Mucosa of rectum (tissue), 2 donors: ENCODE data around the gene ESR2.
A peak's percentile ranks its signal among the peaks of the same experiment; 100 is the strongest.
"Not testable (repeated sequence)": the region's sequence is repeated elsewhere in the genome, so short reads cannot be mapped to it uniquely, and the experiment has no call there.

ENCODE experiments used
- H3K27ac ChIP-seq, 2 donors: one replicate each; pipeline ENCODE4 v1.7.0; 2013; ENCODE audit warnings: inconsistent platforms in 2 of 2, low read depth in 2 of 2, low read length in 2 of 2
- H3K27me3 ChIP-seq, 2 donors: one replicate each; pipeline ENCODE4 v1.7.0; 2013; ENCODE audit warnings: low read length in 2 of 2; ENCODE audit not compliant: control insufficient read depth in 2 of 2, insufficient read depth in 2 of 2
- H3K36me3 ChIP-seq, 2 donors: one replicate each; pipeline ENCODE4 v1.7.0; 2013; ENCODE audit warnings: low read length in 2 of 2; ENCODE audit not compliant: control insufficient read depth in 2 of 2, insufficient read depth in 2 of 2
- H3K4me1 ChIP-seq, 2 donors: one replicate each; pipeline ENCODE4 v1.7.0; 2013; ENCODE audit warnings: low read length in 2 of 2, mild to moderate bottlenecking in 1 of 2; ENCODE audit not compliant: control insufficient read depth in 2 of 2, insufficient read depth in 2 of 2
- H3K4me3 ChIP-seq, 2 donors: one replicate each; pipeline ENCODE4 v1.7.0; 2013; ENCODE audit warnings: low read length in 2 of 2
- H3K9ac ChIP-seq, 2 donors: one replicate each; pipeline ENCODE4 v1.7.0; 2013; ENCODE audit warnings: low read length in 2 of 2, low read depth in 1 of 2, mild to moderate bottlenecking in 1 of 2
- H3K9me3 ChIP-seq, 2 donors: one replicate each; pipeline ENCODE4 v1.7.0; 2013; ENCODE audit warnings: low read length in 2 of 2; ENCODE audit not compliant: control insufficient read depth in 2 of 2
- donor health status: healthy.
- donor health status: Normal muscosa, but diverticular disease.

Gene ESR2

GRCh38 chr14:64119980-64120379, 174.2 kb downstream of the ESR2 start:
- Histone ChIP-seq H3K27ac (no peak overlapping the region), H3K4me1 (no peaks in the 10 kb centered on the region), H3K9ac (no peak overlapping the region), H3K36me3 (peaks cover 38 to 42% of the 10 kb centered on the region in 2 donors), H3K9me3 (no peaks in the 10 kb centered on the region), H3K27me3 (no peaks in the 10 kb centered on the region), H3K4me3 (no peak overlapping the region)

DNA sequence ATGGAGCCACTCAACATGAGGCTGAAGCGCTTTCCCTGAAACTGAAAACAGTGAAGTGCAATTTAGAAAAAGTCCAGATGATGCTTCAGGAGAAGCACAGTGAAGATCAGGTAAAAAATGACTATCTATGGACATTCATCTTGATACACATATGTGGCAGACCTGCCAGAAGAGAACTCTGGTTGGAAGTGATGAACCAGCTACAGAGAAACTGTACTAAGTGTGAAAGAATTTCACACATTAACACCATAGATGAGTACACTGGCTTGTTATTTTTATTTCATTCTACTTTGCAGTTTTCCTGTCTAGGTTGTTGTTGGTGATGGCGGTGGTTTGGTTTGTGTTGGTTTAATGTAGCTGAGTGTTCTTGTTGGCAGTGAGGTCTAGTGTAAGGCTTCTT, 174.7 kb downstream of the ESR2 start:
- H3K27ac ChIP-seq = no peak overlapping the region
- no peak overlapping the region for H3K9ac ChIP-seq
- no peaks in the 10 kb centered on the region for H3K27me3 ChIP-seq
- no peak overlapping the region for H3K4me3 ChIP-seq
- no peaks in the 10 kb centered on the region for H3K9me3 ChIP-seq
- peaks cover 39 to 44% of the 10 kb centered on the region in 2 donors for H3K36me3 ChIP-seq
- H3K4me1 ChIP-seq = no peaks in the 10 kb centered on the region

DNA sequence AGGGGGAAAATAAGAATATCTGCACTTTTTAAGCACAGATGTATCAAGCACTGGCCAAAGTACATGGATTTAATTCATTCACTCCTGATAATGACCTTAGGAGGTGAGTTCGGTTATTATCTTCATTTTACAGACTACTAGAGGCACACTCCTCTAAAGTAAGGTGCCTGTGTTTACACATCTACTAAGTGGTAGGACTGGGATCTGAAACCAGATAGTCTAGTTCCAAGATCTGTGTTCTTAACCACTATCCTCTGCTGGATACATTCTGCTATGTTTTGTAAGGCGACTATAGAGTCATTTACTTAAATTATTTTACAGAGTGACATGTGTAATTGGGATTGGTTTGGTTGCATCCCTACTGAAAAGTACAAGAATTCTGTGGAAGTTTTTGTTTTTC, 175.3 kb downstream of the ESR2 start:
- H3K36me3 ChIP-seq = peaks cover 39 to 47% of the 10 kb centered on the region in 2 donors
- no peak overlapping the region for H3K27ac ChIP-seq

DNA sequence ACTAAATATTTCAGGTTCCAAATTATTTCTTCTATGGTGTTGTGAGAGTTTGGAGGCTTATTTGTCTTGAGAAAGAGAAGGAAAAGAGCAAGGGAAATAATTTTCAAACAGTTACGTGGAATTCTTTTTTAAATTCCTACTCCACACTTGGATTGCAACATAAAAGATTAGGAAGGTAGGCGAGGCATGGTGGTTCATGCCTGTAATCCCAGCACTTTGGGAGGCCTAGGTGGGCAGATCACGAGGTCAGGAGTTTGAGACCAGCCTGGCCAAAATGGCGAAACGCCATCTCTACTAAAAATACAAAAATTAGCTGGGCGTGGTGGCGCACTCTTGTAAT, 175.8 kb downstream of the ESR2 start:
- not testable (repeated sequence) for H3K9me3 ChIP-seq, H3K9ac ChIP-seq, H3K27ac ChIP-seq, H3K4me3 ChIP-seq, H3K27me3 ChIP-seq, H3K4me1 ChIP-seq
- H3K36me3 ChIP-seq = peaks cover 37 to 46% of the 10 kb centered on the region in 2 donors

More for the DNA sequence above, 175.3 kb downstream of the ESR2 start:
- Histone ChIP-seq H3K27me3 (no peaks in the 10 kb centered on the region), H3K4me1 (peaks cover 5% of the 10 kb centered on the region in 2 donors), H3K9me3 (no peaks in the 10 kb centered on the region), H3K4me3 (no peak overlapping the region), H3K9ac (no peak overlapping the region)

DNA sequence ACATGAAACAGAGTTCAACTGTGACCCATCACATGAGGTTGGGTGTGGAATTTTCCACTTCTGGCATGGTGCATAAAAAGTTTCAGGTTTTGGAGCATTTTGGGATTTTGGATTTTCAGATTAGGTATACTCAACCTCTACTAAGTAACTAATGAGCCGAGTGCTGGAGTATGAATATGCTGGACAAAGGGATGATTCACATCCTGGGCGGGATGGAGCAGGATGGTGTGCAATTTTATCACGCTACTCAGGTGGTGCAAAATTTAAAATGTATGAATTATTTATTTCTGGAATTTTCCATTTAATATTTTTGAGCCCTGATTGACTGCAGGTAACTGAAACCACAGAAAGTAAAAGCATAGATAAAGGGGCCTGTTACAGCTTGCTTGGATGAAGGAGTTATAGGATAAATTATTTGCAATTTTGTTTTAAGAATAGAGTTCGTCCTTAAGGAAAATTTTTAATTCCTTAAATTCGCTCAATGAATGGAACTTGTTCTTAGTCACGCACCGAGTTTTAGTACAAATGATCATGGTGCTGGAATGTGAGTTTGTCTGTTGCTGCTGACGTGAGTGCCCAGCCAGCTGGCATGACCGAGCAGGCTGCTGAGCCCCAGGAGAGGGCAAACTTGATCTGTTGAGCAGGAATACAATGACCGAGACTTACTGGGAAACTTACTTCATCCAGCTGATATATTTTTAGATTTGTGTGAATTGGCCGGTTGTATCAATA, 176.3 kb downstream of the ESR2 start:
- H3K4me1 ChIP-seq = peaks cover 5 to 12% of the 10 kb centered on the region in 2 donors
- H3K27ac ChIP-seq = no peak overlapping the region
- H3K36me3 ChIP-seq = peaks cover 33 to 41% of the 10 kb centered on the region in 2 donors
- no peak overlapping the region for H3K4me3 ChIP-seq
- no peak overlapping the region for H3K9ac ChIP-seq
- no peaks in the 10 kb centered on the region for H3K27me3 ChIP-seq
- H3K9me3 ChIP-seq = no peaks in the 10 kb centered on the region

GRCh38 chr14:64115401-64115800, 178.8 kb downstream of the ESR2 start:
- Histone ChIP-seq H3K4me3 (no peak overlapping the region), H3K9me3 (no peaks in the 10 kb centered on the region), H3K27ac (no peak overlapping the region), H3K36me3 (peaks cover 18 to 23% of the 10 kb centered on the region in 2 donors), H3K27me3 (no peaks in the 10 kb centered on the region), H3K4me1 (peaks cover 5 to 19% of the 10 kb centered on the region in 2 donors), H3K9ac (no peak overlapping the region)

DNA sequence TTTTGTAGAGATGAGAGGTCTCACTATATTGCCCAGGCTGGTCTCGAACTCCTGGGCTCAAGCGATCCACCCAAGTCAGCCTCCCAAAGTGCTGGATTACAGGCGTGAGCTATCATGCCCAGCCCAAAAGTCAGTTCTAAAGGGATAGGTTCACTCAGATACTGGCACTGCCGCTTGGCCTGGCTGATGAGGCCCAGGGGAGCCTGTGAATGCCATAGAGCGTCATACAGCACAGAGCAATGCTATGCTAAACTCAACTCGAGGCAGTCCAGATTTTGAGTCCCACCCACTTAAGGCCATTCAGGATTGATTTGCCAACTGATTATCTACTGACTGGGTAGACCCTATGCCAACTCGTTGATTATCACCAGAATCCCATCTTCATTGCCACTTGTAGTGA, 179.4 kb downstream of the ESR2 start:
- H3K27ac ChIP-seq = no peak overlapping the region
- H3K9ac ChIP-seq = no peak overlapping the region
- H3K9me3 ChIP-seq = no peaks in the 10 kb centered on the region
- H3K36me3 ChIP-seq = peaks cover 23% of the 10 kb centered on the region in 2 donors
- peaks cover 5 to 19% of the 10 kb centered on the region in 2 donors for H3K4me1 ChIP-seq
- H3K27me3 ChIP-seq = no peaks in the 10 kb centered on the region
- H3K4me3 ChIP-seq = no peak overlapping the region

GRCh38 chr14:64114166-64114565, 180.0 kb downstream of the ESR2 start:
- peaks cover 17 to 18% of the 10 kb centered on the region in 2 donors for H3K36me3 ChIP-seq
- peaks cover 5 to 19% of the 10 kb centered on the region in 2 donors for H3K4me1 ChIP-seq
- no peak overlapping the region for H3K27ac ChIP-seq
- H3K27me3 ChIP-seq = no peaks in the 10 kb centered on the region
- H3K9me3 ChIP-seq = no peaks in the 10 kb centered on the region
- no peak overlapping the region for H3K4me3 ChIP-seq
- H3K9ac ChIP-seq = no peak overlapping the region

DNA sequence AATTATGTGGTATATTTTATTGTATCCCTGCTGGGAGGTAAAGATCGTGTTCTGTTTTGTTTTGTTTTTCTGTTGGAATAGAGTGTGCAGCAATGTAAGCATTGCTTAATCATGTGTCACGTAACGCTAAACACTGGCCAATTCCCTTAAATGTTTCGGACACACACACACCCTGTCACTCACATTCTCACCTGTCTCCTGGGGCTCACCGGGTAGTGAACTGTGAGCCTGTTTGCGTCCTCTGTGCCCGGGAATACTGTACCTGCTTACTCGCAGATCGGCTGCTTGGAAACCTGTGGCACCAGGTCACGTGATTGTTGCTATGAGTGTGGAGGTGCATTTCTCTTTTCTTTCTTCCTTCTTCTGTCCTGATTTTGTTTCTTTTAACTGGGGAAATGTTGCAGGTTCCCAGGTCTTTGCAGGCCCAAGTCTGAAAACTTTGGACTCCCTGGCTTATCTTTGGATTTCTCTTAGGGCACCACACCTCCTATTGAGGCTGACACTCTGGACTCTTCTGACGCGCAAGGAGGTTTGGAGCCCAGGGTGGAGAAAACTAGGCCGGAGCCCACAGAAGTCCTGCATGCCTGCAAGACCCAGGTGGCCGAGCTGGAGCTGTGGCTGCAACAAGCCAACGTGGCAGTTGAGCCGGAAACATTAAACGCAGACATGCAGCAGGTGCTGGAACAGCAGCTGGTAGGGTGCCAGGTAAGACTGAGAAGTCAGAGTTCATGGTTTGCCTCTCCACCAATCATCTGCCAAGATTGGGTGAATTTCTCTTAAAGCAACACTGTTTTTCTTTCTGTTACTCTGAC, 181.1 kb downstream of the ESR2 start:
- H3K9ac ChIP-seq = peak overlapping the region; percentile 3 to 36
- H3K27me3 ChIP-seq = no peaks in the 10 kb centered on the region
- H3K27ac ChIP-seq = peak overlapping the region; percentile 61 to 76
- no peaks in the 10 kb centered on the region for H3K9me3 ChIP-seq
- H3K4me3 ChIP-seq = peak overlapping the region; percentile 22 to 53
- H3K36me3 ChIP-seq = peaks cover 16 to 19% of the 10 kb centered on the region in 2 donors
- peaks cover 5 to 19% of the 10 kb centered on the region in 2 donors for H3K4me1 ChIP-seq

DNA sequence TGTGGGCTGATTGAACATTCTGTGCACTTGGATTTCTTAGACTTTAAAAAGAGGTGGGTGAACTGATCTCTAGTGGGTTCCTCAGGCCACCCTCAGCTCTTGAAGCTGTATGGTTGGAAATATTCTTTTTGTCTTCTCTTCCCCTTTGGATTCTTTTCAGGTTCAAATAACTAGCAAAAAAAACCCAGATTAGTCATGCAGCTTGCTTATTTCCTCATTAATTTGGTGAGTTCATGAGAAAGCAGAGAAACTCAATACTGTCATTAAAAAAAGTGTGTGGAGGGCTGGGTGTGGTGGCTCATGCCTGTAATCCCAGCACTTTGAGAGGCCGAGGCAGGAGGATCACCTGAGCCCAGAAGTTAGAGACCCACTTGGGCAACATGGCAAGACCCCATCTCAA, 183.4 kb downstream of the ESR2 start:
- peaks cover 5 to 19% of the 10 kb centered on the region in 2 donors for H3K4me1 ChIP-seq
- H3K36me3 ChIP-seq = peaks cover 23 to 26% of the 10 kb centered on the region in 2 donors
- H3K9ac ChIP-seq = no peak overlapping the region
- H3K4me3 ChIP-seq = no peak overlapping the region
- H3K27me3 ChIP-seq = no peaks in the 10 kb centered on the region
- H3K9me3 ChIP-seq = no peaks in the 10 kb centered on the region
- no peak overlapping the region for H3K27ac ChIP-seq
